ENCODE measurements around the gene SLC36A3. TPM values are rescaled to one million over a fixed set of nuclear protein-coding genes. Genes with fewer than 3 reads are reported as not detected.

The SLC36A3 gene
- total and polyA plus RNA-seq, 2 of the 8 experiments (the other 6 are each of a cell fraction or from before 2014, with no cell fraction given), result not detected

DNA sequence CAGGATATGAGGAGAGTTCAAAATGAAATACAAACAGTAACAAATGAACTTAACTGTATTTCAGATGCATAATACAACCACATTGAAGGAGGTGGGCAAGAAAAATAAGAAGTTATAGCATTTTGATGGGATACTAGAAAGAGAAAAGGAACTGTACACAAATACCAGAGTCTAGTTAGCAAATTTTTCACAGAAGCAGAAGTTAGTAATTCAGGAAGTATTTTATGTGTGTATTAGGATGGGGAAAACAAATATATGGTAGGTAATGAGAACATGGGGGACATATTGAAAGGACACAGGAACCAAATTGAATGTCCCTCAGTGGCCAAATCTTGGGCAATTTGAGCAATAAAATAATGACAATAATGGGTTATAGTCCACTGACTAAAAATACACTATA is 32.2 kb downstream of the SLC36A3 start:
- H2AFZ ChIP-seq (ENCODE audit: low read length), result no peak overlapping the region
- H3K9ac ChIP-seq (replicated peaks in 1 of 4; ENCODE audit: extremely low read depth in 1 of 4, low read depth in 3 of 4, low read length in 3 of 4), result no peak overlapping the region
- no peaks in the 10 kb centered on the region for H3K79me1 ChIP-seq (ENCODE audit: low read depth, low read length)
- no peak overlapping the region for H4K91ac ChIP-seq (replicated peaks; ENCODE audit: insufficient read length, low read length)
- H2BK12ac ChIP-seq (ENCODE audit: low read depth, low read length), result no peak overlapping the region
- H3K4me3 ChIP-seq (ENCODE audit: extremely low read depth in 1 of 4, insufficient read depth in 2 of 4, low read depth in 3 of 4, low read length in 4 of 4), result no peak overlapping the region
- H3K4me2 ChIP-seq (ENCODE audit: insufficient read depth in 1 of 2, low read depth in 2 of 2, low read length in 2 of 2), result no peak overlapping the region
- H3K23me2 ChIP-seq (ENCODE audit: low read depth, low read length), result no peaks in the 10 kb centered on the region
- H3K23ac ChIP-seq (ENCODE audit: insufficient read length), result no peak overlapping the region
- no peak overlapping the region for H4K5ac ChIP-seq (ENCODE audit: insufficient read length, low read depth, low read length)
- DNase-seq (ENCODE audit: low read depth in 1 of 2, low spot score in 2 of 2), result no peak
- no peaks in the 10 kb centered on the region for H3K79me2 ChIP-seq (ENCODE audit: control insufficient read depth in 1 of 2, insufficient read depth in 2 of 2, low read length in 2 of 2)
- TF ChIP-seq SP2 (IDR thresholded peaks at IDR 0.05; ENCODE audit: low read length), result no peak
- no peak for TF ChIP-seq SIX5 (IDR thresholded peaks at IDR 0.05; ENCODE audit: low read depth, low read length)
- TF ChIP-seq POU5F1 (IDR thresholded peaks at IDR 0.05; ENCODE audit: low read depth, low read length), result no peak
- TF ChIP-seq KDM1A (IDR thresholded peaks at IDR 0.05; ENCODE audit: borderline replicate concordance, low read length), result no peak
- no peak for TF ChIP-seq BACH1 (IDR thresholded peaks at IDR 0.05; ENCODE audit: low read length)
- no peak overlapping the region for H3K56ac ChIP-seq (replicated peaks; ENCODE audit: insufficient read length, low read depth, low read length)
- POLR2A ChIA-PET (ENCODE audit: partially characterized antibody), result no interaction called here
- H3K27ac ChIP-seq (ENCODE audit: low read depth, low read length), result no peak overlapping the region
- H2BK5ac ChIP-seq (ENCODE audit: low read depth, low read length), result no peak overlapping the region
- no peak overlapping the region for H2AK5ac ChIP-seq (ENCODE audit: low read depth, low read length)
- no peak for FAIRE-seq
- no peaks in the 10 kb centered on the region for H3K27me3 ChIP-seq (replicated peaks in 1 of 4; ENCODE audit: control insufficient read depth in 3 of 4, extremely low read depth in 1 of 4, insufficient read depth in 3 of 4, low read length in 3 of 4)
- CTCF ChIA-PET (ENCODE audit: partially characterized antibody), result no interaction called here
- no peak overlapping the region for H3K4ac ChIP-seq (replicated peaks; ENCODE audit: insufficient read length, low read depth, low read length)
- H2BK20ac ChIP-seq (ENCODE audit: low read length), result no peak overlapping the region
- H3K14ac ChIP-seq (ENCODE audit: insufficient read length), result no peak overlapping the region
- H2BK15ac ChIP-seq (ENCODE audit: low read length), result no peak overlapping the region
- H4K8ac ChIP-seq (ENCODE audit: extremely low read depth, insufficient read depth, low read length), result no peak overlapping the region
- H4K20me1 ChIP-seq (replicated peaks in 1 of 2; ENCODE audit: control insufficient read depth in 1 of 2, insufficient read depth in 2 of 2, low read length in 2 of 2), result no peaks in the 10 kb centered on the region
- peaks cover 0 to 10% (median 5%) of the 10 kb centered on the region in 4 experiments; a peak in 5 of 8 replicates for H3K36me3 ChIP-seq (ENCODE audit: control insufficient read depth in 2 of 4, insufficient read depth in 4 of 4, low read length in 3 of 4)
- no peak overlapping the region for H3K18ac ChIP-seq (ENCODE audit: extremely low read depth, low read length)
- H3K9me3 ChIP-seq (ENCODE audit: insufficient read depth in 2 of 2, low read depth in 1 of 2, low read length in 1 of 2), result no peaks in the 10 kb centered on the region
- H3K4me1 ChIP-seq (replicated peaks in 1 of 4; ENCODE audit: control insufficient read depth in 3 of 4, insufficient read depth in 4 of 4, low read length in 3 of 4), result no peaks in the 10 kb centered on the region
- no peak overlapping the region for H2BK120ac ChIP-seq (replicated peaks; ENCODE audit: low read depth, low read length)

All from H1 (cell line).